ENCODE results near the gene YPEL3. TPM values are rescaled to one million over a fixed set of nuclear protein-coding genes. Genes with fewer than 3 reads are reported as not detected.
A peak's percentile ranks its signal among the peaks of the same experiment; 100 is the strongest.

YPEL3 gene
- polyA plus RNA-seq, 4 donors, result 39.6 to 154 (median 99.6) TPM

- WGBS, 3 donors, result 1 to 2% (median 2%) methylated on average over 31 to 67 of the region's 67 CpGs
- DNase-seq (peak; percentile 90 to 96), FAIRE-seq (no peak)
- H3K4me1 ChIP-seq (ENCODE audit: control insufficient read depth in 3 of 3, insufficient read depth in 2 of 3, low read depth in 1 of 3, low read length in 2 of 3), result peaks cover 2 to 19% (median 5%) of the 10 kb centered on the region in 3 donors
- peak within 1 kb of the TSS; percentile 76 to 97 (median 96) for H3K27ac ChIP-seq (ENCODE audit: low read depth in 1 of 3, low read length in 2 of 3)
- peak within 1 kb of the TSS; percentile 81 to 97 (median 96) for H3K4me3 ChIP-seq (ENCODE audit: low read depth in 1 of 3, low read length in 3 of 3)
- H3K27me3 ChIP-seq (ENCODE audit: control insufficient read depth in 3 of 3, insufficient read depth in 3 of 3, low read length in 3 of 3), result no peaks in the 10 kb centered on the region
- no peaks in the 10 kb centered on the region for H3K9me3 ChIP-seq (ENCODE audit: control insufficient read depth in 2 of 2, insufficient read depth in 1 of 2, low read depth in 1 of 2, low read length in 1 of 2)
- peaks cover 13 to 62% (median 15%) of the 10 kb centered on the region in 3 donors for H3K36me3 ChIP-seq (ENCODE audit: control insufficient read depth in 3 of 3, insufficient read depth in 2 of 3, low read depth in 1 of 3, low read length in 3 of 3)
These were observed 20.3 kb downstream of the YPEL3 start, which contains the start of gene PPP4C for GRCh38 chr16:30075503-30076275. Gene PPP4C, plus strand, starts transcription at chr16:30075994. Its CDS starts 384 bp downstream, at chr16:30076378.

GRCh38 chr16:30070490-30070889, 25.5 kb downstream of the YPEL3 start:
- H3K36me3 ChIP-seq (ENCODE audit: control insufficient read depth in 3 of 3, insufficient read depth in 2 of 3, low read depth in 1 of 3, low read length in 3 of 3), result peaks cover 19 to 72% (median 32%) of the 10 kb centered on the region in 3 donors
- FAIRE-seq, result no peak
- no peak for DNase-seq

GRCh38 chr16:30069611-30070462, 26.2 kb downstream of the YPEL3 start:
- WGBS, 3 donors, result 77 to 86% (median 78%) methylated on average over 30 to 31 of the region's 31 CpGs
- Histone ChIP-seq H3K27me3 (ENCODE audit: control insufficient read depth in 3 of 3, insufficient read depth in 3 of 3, low read length in 3 of 3) (no peaks in the 10 kb centered on the region), H3K4me1 (ENCODE audit: control insufficient read depth in 3 of 3, insufficient read depth in 2 of 3, low read depth in 1 of 3, low read length in 2 of 3) (peaks cover 0 to 20% (median 2%) of the 10 kb centered on the region in 3 donors), H3K4me3 (ENCODE audit: low read depth in 1 of 3, low read length in 3 of 3) (no peak overlapping the region), H3K27ac (ENCODE audit: low read depth in 1 of 3, low read length in 2 of 3) (peak overlapping the region in 1 of 3 donors; percentile 1), H3K36me3 (ENCODE audit: control insufficient read depth in 3 of 3, insufficient read depth in 2 of 3, low read depth in 1 of 3, low read length in 3 of 3) (peaks cover 19 to 72% (median 32%) of the 10 kb centered on the region in 3 donors), H3K9me3 (ENCODE audit: control insufficient read depth in 2 of 2, insufficient read depth in 1 of 2, low read depth in 1 of 2, low read length in 1 of 2) (no peaks in the 10 kb centered on the region)
- FAIRE-seq (no peak), DNase-seq (no peak)

More at GRCh38 chr16:30070490-30070889, 25.5 kb downstream of the YPEL3 start:
- Histone ChIP-seq H3K27me3 (ENCODE audit: control insufficient read depth in 3 of 3, insufficient read depth in 3 of 3, low read length in 3 of 3) (no peaks in the 10 kb centered on the region), H3K27ac (ENCODE audit: low read depth in 1 of 3, low read length in 2 of 3) (no peak overlapping the region), H3K4me1 (ENCODE audit: control insufficient read depth in 3 of 3, insufficient read depth in 2 of 3, low read depth in 1 of 3, low read length in 2 of 3) (peaks cover 0 to 23% (median 2%) of the 10 kb centered on the region in 3 donors), H3K4me3 (ENCODE audit: low read depth in 1 of 3, low read length in 3 of 3) (no peak overlapping the region), H3K9me3 (ENCODE audit: control insufficient read depth in 2 of 2, insufficient read depth in 1 of 2, low read depth in 1 of 2, low read length in 1 of 2) (no peaks in the 10 kb centered on the region)

GRCh38 chr16:30068750-30069610, 27.0 kb downstream of the YPEL3 start:
- 79 to 83% (median 81%) methylated on average over 17 of the region's 17 CpGs for WGBS, 3 donors
- Histone ChIP-seq H3K4me1 (ENCODE audit: control insufficient read depth in 3 of 3, insufficient read depth in 2 of 3, low read depth in 1 of 3, low read length in 2 of 3) (peaks cover 0 to 27% (median 2%) of the 10 kb centered on the region in 3 donors), H3K36me3 (ENCODE audit: control insufficient read depth in 3 of 3, insufficient read depth in 2 of 3, low read depth in 1 of 3, low read length in 3 of 3) (peaks cover 19 to 72% (median 32%) of the 10 kb centered on the region in 3 donors), H3K4me3 (ENCODE audit: low read depth in 1 of 3, low read length in 3 of 3) (no peak overlapping the region), H3K9me3 (ENCODE audit: control insufficient read depth in 2 of 2, insufficient read depth in 1 of 2, low read depth in 1 of 2, low read length in 1 of 2) (no peaks in the 10 kb centered on the region), H3K27ac (ENCODE audit: low read depth in 1 of 3, low read length in 2 of 3) (peak overlapping the region in 1 of 3 donors; percentile 26), H3K27me3 (ENCODE audit: control insufficient read depth in 3 of 3, insufficient read depth in 3 of 3, low read length in 3 of 3) (no peaks in the 10 kb centered on the region)
- no peak for FAIRE-seq
- DNase-seq, result peak; percentile 36 to 49

GRCh38 chr16:30068333-30068732, 27.7 kb downstream of the YPEL3 start:
- H3K36me3 ChIP-seq (ENCODE audit: control insufficient read depth in 3 of 3, insufficient read depth in 2 of 3, low read depth in 1 of 3, low read length in 3 of 3), result peaks cover 19 to 72% (median 32%) of the 10 kb centered on the region in 3 donors
- no peak overlapping the region for H3K4me3 ChIP-seq (ENCODE audit: low read depth in 1 of 3, low read length in 3 of 3)
- FAIRE-seq, result no peak

GRCh38 chr16:30067584-30067916, 28.5 kb downstream of the YPEL3 start:
- DNase-seq (no peak), FAIRE-seq (no peak)
- 48 to 67% (median 53%) methylated on average over 6 of the region's 6 CpGs for WGBS, 3 donors
- Histone ChIP-seq H3K36me3 (ENCODE audit: control insufficient read depth in 3 of 3, insufficient read depth in 2 of 3, low read depth in 1 of 3, low read length in 3 of 3) (peaks cover 19 to 64% (median 32%) of the 10 kb centered on the region in 3 donors), H3K27ac (ENCODE audit: low read depth in 1 of 3, low read length in 2 of 3) (peak overlapping the region in 1 of 3 donors; percentile 3), H3K4me1 (ENCODE audit: control insufficient read depth in 3 of 3, insufficient read depth in 2 of 3, low read depth in 1 of 3, low read length in 2 of 3) (peaks cover 0 to 36% (median 6%) of the 10 kb centered on the region in 3 donors), H3K27me3 (ENCODE audit: control insufficient read depth in 3 of 3, insufficient read depth in 3 of 3, low read length in 3 of 3) (no peaks in the 10 kb centered on the region), H3K4me3 (ENCODE audit: low read depth in 1 of 3, low read length in 3 of 3) (peak overlapping the region in 1 of 3 donors; percentile 85), H3K9me3 (ENCODE audit: control insufficient read depth in 2 of 2, insufficient read depth in 1 of 2, low read depth in 1 of 2, low read length in 1 of 2) (no peaks in the 10 kb centered on the region)

More at GRCh38 chr16:30068333-30068732, 27.7 kb downstream of the YPEL3 start:
- WGBS, 3 donors, result 78 to 80% (median 79%) methylated on average over 9 of the region's 9 CpGs
- peaks cover 0 to 33% (median 6%) of the 10 kb centered on the region in 3 donors for H3K4me1 ChIP-seq (ENCODE audit: control insufficient read depth in 3 of 3, insufficient read depth in 2 of 3, low read depth in 1 of 3, low read length in 2 of 3)
- peak overlapping the region in 1 of 3 donors; percentile 26 for H3K27ac ChIP-seq (ENCODE audit: low read depth in 1 of 3, low read length in 2 of 3)
- no peaks in the 10 kb centered on the region for H3K27me3 ChIP-seq (ENCODE audit: control insufficient read depth in 3 of 3, insufficient read depth in 3 of 3, low read length in 3 of 3)
- H3K9me3 ChIP-seq (ENCODE audit: control insufficient read depth in 2 of 2, insufficient read depth in 1 of 2, low read depth in 1 of 2, low read length in 1 of 2), result no peaks in the 10 kb centered on the region
- DNase-seq, result no peak

- no peak for FAIRE-seq
- peak overlapping the region; percentile 84 to 100 (median 98) for H3K27ac ChIP-seq (ENCODE audit: low read depth in 1 of 3, low read length in 2 of 3)
- H3K9me3 ChIP-seq (ENCODE audit: control insufficient read depth in 2 of 2, insufficient read depth in 1 of 2, low read depth in 1 of 2, low read length in 1 of 2), result no peaks in the 10 kb centered on the region
- peak overlapping the region; percentile 85 to 100 (median 92) for H3K4me3 ChIP-seq (ENCODE audit: low read depth in 1 of 3, low read length in 3 of 3)
- no peaks in the 10 kb centered on the region for H3K27me3 ChIP-seq (ENCODE audit: control insufficient read depth in 3 of 3, insufficient read depth in 3 of 3, low read length in 3 of 3)
- DNase-seq, result peak; percentile 32 to 40
- peaks cover 19 to 58% (median 29%) of the 10 kb centered on the region in 3 donors for H3K36me3 ChIP-seq (ENCODE audit: control insufficient read depth in 3 of 3, insufficient read depth in 2 of 3, low read depth in 1 of 3, low read length in 3 of 3)
- H3K4me1 ChIP-seq (ENCODE audit: control insufficient read depth in 3 of 3, insufficient read depth in 2 of 3, low read depth in 1 of 3, low read length in 2 of 3), result peaks cover 0 to 36% (median 6%) of the 10 kb centered on the region in 3 donors
- WGBS, 3 donors, result 19 to 45% (median 28%) methylated on average over 21 of the region's 21 CpGs
These were observed 29.0 kb downstream of the YPEL3 start for GRCh38 chr16:30066761-30067583.
